Activated naive CD4-positive, alpha-beta T cell treated with Interleukin-2 at 50 U/mL for 16 hours (primary cell): ENCODE measurements around the gene CARD11.
"Not testable (repeated sequence)": the region's sequence is repeated elsewhere in the genome, so short reads cannot be mapped to it uniquely, and the experiment has no call there.

Experiments used
- DNase-seq: peaks from one replicate; pipeline ENCODE4 v3.0.0-alpha.2; 2020

Gene CARD11

DNA sequence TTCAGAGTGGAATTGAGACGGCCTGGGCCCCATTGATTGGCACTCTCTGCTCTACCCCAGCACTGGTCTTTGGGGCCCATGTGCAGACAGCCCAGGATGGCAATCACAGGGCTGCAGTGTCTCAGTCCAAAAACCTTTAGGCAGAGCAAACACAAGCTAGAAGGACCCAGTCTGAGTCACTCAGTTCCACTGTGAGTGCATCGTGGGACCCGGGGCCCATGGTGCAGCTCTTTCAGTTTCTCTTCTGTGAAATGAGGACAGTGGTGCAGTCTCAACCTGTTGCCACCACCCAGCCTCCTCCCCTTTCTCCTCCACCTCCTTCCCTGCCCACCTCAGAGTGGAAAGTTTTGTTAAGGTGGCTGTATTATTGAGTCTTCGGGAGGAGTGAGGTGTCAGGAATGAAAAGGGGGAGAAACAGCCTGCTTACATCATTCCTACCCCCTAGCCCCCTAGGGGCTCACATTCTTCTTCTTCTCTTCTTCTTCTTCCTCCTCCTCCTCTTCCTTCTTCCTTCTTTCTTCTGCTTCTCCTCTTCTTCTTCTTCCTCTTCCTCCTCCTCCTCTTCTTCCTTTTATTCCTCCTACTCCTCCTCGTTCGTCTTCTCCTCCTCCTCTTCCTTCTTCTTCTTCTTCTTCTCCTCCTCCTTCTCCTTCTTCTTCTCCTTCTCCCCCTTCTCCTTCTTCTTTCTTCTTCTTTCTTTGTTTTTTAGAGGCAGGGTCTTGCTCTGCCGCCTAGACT is 19.5 kb upstream of the CARD11 start:
- peak; percentile 86 for DNase-seq

DNA sequence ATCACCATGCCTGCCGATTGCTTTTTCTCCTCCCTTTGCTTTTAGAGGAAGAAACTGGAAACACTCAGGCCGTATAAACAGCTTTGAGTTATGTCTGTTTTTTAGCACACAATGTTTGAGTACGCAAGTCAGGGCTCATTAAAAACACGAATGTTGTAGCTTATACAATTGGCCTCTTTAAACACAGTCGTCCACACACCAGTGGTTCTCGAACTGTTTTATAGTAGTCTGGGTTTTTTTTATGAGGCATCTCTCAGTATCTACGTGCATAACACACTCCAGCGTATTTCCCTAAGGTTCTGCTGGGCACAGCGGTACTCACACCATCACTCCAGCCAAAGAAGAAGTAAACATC is 13.4 kb upstream of the CARD11 start:
- no peak for DNase-seq

- DNase-seq = no peak
Measured at GRCh38 chr7:3056234-3057065, 12.8 kb upstream of the CARD11 start.

DNA sequence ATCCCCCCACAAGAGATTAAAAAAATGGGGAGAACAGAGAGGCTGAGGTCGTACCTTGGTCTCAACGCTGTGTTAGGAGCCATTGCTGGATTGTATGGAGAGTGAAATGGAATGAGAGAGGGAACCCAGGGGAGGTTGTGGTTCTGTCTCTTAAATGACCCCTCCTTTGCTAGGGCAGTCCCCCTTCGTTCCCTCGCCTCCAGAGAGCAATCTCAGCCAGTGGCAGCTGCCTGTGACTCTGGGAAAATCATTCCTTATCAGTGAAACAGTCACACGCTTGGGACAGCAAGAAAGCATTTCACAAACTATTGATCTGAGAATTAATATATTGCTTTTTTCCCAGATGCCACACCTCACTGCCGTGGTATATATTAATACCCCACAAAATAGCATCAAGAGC is 12.0 kb upstream of the CARD11 start:
- no peak for DNase-seq

DNA sequence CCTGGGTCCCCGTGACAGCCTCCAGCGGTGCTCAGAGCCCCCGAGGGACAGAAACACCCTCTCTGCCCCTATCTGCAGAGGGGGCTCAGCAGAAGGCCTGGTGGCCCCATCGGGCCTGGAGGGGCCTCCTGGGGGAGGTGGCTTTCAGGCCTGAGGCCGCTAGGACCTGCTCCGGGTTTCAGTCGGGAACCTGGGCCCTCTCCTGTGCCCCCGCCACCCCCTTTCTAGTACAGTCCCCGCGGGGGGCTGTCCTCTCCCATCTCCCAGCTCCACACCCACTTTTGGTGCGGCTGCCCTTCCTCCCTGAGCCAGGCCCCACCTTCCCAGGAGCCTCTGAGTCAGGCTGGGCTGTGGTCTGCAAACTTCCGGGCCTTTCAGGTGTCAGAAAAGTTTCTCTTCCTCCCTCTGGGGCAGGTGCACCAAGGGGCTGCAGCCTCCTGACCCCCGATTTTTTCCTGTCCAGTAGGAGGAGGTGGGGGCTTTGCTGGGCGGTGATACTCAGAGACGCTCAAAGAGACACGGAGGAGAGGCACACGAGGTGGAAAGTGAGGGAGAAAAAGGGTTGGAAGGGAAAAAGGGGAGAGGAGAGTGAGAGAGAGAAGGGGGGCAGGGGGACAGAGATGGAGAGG is 692 bp downstream of the CARD11 start:
- DNase-seq = peak; percentile 72

DNA sequence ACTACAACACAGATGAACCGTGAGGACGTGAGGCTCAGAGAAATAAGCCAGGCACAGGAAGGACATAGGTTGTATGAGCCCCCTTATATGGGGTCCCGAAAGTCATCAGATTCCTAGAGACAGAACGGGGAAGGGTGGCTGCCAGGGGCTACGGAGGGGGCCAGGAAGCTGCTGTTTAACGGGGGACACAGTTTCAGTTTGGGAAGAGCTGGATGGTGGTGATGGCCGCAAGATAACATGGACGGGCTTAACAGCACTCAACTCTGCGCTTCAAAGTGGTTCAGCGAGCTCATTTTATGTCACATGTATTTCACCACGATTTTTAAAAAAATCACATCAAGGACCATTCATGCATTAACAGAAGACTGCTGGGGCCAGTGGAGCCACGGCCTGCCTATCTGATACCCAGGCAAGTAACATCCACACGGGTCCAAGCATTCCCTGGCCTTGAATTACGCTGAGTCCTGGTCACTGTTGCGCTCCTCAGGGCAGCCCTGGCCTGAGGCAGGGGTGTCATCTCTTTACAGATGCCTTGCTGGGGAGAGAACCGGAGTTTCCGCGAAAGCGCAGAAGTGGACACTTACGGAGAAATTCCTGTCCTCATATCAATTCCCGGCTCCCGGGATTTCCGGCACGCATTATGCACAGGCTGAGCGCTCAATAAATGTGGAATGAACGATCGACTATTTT is 1.5 kb downstream of the CARD11 start:
- no peak for DNase-seq

GRCh38 chr7:3039787-3040186 is 3.9 kb downstream of the CARD11 start:
- no peak for DNase-seq

DNA sequence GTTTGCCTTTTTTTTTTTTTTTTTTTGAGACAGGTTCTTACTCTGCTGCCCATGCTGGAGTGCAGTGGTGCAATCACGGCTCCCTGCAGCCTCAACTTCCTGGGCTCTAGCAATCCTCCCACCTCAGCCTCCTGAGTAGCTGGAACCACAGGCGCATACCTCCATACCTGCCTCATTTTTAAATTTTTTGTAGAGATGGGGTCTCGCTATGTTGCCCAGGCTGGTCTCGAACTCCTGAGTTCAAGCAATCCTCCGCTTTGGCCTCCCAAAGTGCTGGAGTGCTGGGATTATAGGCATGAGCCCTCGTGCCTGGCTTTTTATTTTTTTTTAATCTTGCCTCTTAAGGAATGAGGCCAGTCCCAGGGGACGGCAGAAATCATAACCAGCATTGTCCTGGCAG is 5.7 kb downstream of the CARD11 start:
- not testable (repeated sequence) for DNase-seq

- DNase-seq = no peak
Measured at GRCh38 chr7:3037259-3037658, 6.4 kb downstream of the CARD11 start.

DNA sequence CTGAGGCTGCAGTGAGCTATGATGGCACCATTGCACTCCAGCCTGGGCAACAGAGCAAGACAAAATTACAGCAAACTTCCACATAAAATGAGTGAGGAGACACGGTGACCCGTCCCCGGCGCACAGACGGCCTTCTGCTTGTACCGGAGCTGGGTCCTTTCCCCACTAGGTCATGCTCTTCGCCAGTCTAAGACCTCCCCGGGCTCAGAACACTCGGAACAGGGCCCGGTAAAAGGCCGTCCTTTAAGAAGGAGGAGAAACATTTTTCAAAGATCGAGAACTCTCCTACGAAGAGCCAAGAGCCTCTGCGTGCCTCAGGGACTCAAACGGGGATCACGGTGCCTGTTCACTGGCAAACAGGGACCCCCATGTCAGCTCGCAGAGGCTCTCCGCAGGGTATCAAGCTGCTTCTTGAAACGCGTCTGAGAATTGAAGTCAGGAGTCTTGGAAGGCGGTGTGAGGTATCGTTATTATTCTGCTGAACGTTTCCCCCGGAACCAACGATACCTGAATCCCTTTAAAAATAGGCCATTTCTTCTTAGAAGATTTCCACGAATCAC is 9.0 kb downstream of the CARD11 start:
- DNase-seq = no peak

DNA sequence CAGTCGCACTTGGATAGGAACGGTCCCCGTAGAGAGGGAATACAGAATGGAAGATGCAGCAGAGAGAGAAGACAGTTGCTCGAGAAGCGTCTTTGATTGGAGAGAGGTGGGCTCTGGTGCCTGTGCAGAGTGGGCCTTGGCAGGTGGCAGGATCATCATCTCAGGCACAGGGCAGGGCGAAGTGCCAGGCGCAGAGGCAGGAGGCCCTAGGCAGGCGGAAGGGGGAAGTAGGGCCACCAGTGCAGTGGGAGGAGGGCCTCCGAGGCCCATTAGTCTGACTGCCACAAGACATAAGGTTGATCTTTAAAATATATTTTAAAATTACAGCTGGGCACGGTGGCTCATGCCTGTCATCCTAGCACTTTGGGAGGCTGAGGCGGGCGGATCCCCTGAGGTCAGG is 10.1 kb downstream of the CARD11 start:
- no peak for DNase-seq

DNA sequence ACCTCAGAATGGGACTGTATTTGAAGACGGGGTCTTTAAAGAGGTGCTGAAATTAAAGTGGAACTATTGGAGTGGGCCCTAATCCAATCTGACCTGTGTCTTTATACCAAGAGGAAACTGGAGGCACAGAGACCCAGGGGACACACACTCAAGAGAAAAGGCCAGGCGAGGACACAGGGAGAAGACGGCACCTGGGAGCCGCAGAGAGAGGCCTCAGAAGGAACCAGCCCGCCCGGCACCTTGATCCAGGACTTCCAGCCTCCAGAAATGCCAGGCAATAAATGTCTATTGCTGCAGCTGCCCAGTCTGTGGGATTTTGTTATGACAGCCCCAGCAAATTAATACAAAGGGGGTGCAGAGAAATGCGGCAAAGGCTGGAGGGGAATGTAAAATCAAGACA is 10.5 kb downstream of the CARD11 start:
- DNase-seq = no peak

DNA sequence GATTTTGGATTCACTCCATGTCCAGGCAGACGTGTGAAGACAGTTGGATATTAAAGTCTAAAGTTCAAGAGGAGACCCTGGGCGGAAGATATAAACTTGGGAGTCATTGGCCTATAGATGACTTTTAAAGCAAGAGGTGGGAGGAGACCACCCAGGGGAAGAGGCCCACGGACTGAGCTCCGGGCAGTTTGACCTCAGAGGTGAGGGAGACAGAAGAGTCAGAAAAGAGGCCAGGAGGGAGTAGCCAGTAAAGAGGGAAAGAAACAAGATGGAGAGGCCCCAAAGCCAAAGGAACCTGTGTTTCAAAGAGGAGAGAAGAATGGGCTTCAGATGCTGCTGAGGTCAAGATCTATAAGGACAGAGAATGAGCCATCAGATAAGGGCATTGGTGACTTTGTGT is 11.4 kb downstream of the CARD11 start:
- DNase-seq = no peak

DNA sequence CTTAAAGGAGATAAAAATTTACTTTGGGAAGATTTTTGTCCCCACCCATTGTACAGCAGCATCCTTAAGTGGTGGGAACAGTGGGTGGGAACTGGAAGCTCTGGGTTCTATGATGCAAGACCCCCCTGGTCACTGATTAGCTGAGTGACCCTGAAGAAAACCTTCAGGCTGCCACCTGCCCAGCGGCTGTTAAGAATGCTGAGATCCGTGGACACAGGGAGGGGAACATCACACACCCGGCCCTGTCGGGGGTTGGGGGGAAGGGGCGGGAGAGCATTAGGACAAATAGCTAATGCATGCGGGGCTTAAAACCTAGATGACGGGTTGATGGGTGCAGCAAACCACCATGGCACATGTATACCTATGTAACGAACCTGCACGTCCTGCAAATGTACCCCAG is 14.5 kb downstream of the CARD11 start:
- no peak for DNase-seq

GRCh38 chr7:3028758-3029093 is 14.9 kb downstream of the CARD11 start:
- DNase-seq = no peak

GRCh38 chr7:3028071-3028757 is 15.5 kb downstream of the CARD11 start:
- peak; percentile 65 for DNase-seq

DNA sequence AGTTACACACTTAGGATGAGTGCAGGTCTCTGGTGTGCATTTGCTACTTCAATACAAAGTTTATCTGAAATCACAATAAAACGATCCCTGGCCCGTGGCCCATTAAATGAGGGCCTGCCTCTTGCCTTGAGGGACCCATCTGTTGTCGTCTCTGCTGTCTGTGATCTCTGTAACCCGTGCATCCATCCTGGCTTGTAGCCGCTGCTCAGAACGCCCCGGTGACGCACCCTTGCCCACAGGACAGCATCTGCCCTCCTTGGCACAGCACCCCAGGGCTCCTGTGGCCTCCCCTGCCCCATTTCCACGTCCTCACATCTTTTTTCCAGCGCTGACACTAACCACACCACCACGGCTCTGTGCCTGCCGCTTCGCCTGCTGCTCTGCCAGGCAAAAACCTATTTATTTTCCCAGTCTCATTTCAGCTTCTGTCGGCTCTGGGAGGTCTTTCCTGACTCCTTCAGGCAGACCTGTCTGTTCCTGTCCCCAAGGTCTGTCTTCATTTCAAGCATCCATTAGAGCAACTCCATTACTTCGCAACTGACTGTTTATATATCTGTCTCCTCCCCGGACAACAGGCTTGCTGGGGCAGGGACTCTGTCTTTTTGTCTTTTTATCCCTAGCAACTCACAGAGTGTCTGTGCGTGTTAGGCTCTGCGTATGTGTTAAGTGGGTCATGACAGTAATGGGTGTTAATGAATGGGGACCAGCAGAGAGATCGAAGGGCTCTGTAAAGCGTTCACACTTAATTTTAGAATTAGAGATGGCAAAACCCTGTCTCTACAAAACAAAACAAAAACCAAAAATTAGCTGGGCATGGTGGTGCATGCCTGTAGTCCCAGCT is 16.4 kb downstream of the CARD11 start:
- DNase-seq = no peak

- no peak for DNase-seq
Measured at GRCh38 chr7:3025616-3026015, 18.1 kb downstream of the CARD11 start.

GRCh38 chr7:3021825-3022224 is 21.8 kb downstream of the CARD11 start:
- no peak for DNase-seq

GRCh38 chr7:3021224-3021623 is 22.4 kb downstream of the CARD11 start:
- not testable (repeated sequence) for DNase-seq

DNA sequence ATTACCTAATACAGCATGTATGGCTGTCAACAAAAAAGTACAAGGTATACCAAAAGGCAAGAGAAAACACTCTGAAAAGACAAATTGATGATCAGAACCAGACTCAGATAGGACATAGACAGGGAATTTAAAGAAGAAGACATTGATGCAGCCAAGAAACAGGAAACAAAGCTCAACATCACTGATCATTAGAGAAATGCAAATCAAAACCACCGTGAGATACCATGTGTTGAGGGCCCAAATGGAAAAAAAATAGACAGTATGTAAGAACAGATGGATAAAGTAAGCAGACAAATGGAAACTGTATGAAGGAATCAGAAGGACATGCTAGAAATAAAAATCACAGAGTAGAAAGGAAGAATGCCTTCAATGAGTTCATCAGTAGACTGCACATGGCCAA is 23.3 kb downstream of the CARD11 start:
- no peak for DNase-seq

- DNase-seq = no peak
Measured at GRCh38 chr7:3019801-3020200, 23.9 kb downstream of the CARD11 start.
